Sigmoid colon (tissue), 7 donors: Measurements from ENCODE around the gene EPB41L3. TPM values are rescaled to one million over a fixed set of nuclear protein-coding genes. Genes with fewer than 3 reads are reported as not detected.

Experiments used
- DNase-seq: peaks from one replicate; pipeline ENCODE4 v3.0.0-alpha.2; 2019
- H3K27ac ChIP-seq, 4 donors: fragments of 200-600 bp; sonication (generic); one replicate each; pipeline ENCODE4 v1.5.1; 2016 to 2019; ENCODE audit warnings: mild to moderate bottlenecking in 1 of 4
- H3K27me3 ChIP-seq, 3 donors: fragments of 200-600 bp; sonication (generic); one replicate each; pipeline ENCODE4 v1.5.1; 2019; ENCODE audit warnings: mild to moderate bottlenecking in 1 of 3
- H3K36me3 ChIP-seq, 4 donors: fragments of 200-600 bp; sonication (generic); one replicate each; pipeline ENCODE4 v1.5.1; 2016 to 2019
- H3K4me1 ChIP-seq, 4 donors: fragments of 200-600 bp; sonication (generic); one replicate each; pipeline ENCODE4 v1.5.1; 2017 to 2019
- H3K4me3 ChIP-seq, 4 donors: fragments of 200-600 bp; sonication (generic); one replicate each; pipeline ENCODE4 v1.5.1; 2017 to 2019; ENCODE audit warnings: mild to moderate bottlenecking in 2 of 4, moderate library complexity in 1 of 4
- H3K9me3 ChIP-seq, 4 donors: fragments of 200-600 bp in 3 of 4; sonication (generic) in 3 of 4; one replicate each; pipeline versions ENCODE4 v1.5.1 to v1.6.1; 2013 to 2019
- CTCF ChIP-seq, 4 experiments: fragments of 450-650 bp in 3 of 4; fragments of 200-600 bp in 1 of 4; IDR thresholded peaks; one replicate each; pipeline ENCODE4 v1.5.1; 2016 to 2019; ENCODE audit warnings: antibody characterized with exemption in 4 of 4, mild to moderate bottlenecking in 3 of 4, moderate library complexity in 2 of 4
- EP300 ChIP-seq, 4 donors: sonication (generic); formaldehyde crosslinking; IDR thresholded peaks; one replicate each; pipeline ENCODE4 v1.6.1; 2017; ENCODE audit warnings: antibody characterized with exemption in 4 of 4
- POLR2A ChIP-seq, 2 donors: fragments of 450-650 bp; IDR thresholded peaks; one replicate each; pipeline ENCODE4 v1.6.1; 2016; ENCODE audit warnings: antibody characterized with exemption in 2 of 2, mild to moderate bottlenecking in 2 of 2, moderate library complexity in 2 of 2
- POLR2AphosphoS5 ChIP-seq, 4 donors: sonication (generic); formaldehyde crosslinking; IDR thresholded peaks; one replicate each; pipeline ENCODE4 v1.6.1; 2017; ENCODE audit warnings: antibody characterized with exemption in 4 of 4
- WGBS, 2 donors: extraction: QIAGEN DNeasy Blood & Tissue Kit; methylation state at CpG; one replicate each; pipeline ENCODE4 v1.1.7; 2013; 5-methylcytosine and 5-hydroxymethylcytosine counted together
- intact Hi-C: fragments of 100-400 bp; cut with DNase I; formaldehyde crosslinking; loops from one replicate; pipeline ENCODE4 v1.15.1; 2023
- polyA plus RNA-seq, 3 donors: library from polyadenylated mRNA; stranded (reverse); fragments of 200-250 nt; gene quantifications; one replicate each; pipeline ENCODE4 v1.2.3, GENCODE V29; 2013
- total RNA-seq, 4 donors: library from RNA; depleted of rRNA; stranded (reverse); fragments of >200 nt; gene quantifications; one replicate each; pipeline ENCODE4 v1.1.0, GENCODE V29; 2016
- donor health status: healthy with polysubstance abuse.
- donor health status: Bipolar disorder and iron deficiency.
- donor health status: healthy.

Gene EPB41L3
- total and polyA plus RNA-seq, 7 donors: 26.1 to 156 (median 78.8) TPM

- no peak for DNase-seq
- TF ChIP-seq CTCF (IDR thresholded peaks at IDR 0.05): no peak
- TF ChIP-seq POLR2A (IDR thresholded peaks at IDR 0.05): no peak
- Histone ChIP-seq H3K9me3 (no peaks in the 10 kb centered on the region), H3K27ac (peak overlapping the region; percentile 23 to 62 (median 53)), H3K27me3 (no peaks in the 10 kb centered on the region), H3K4me1 (peaks cover 0 to 80% (median 24%) of the 10 kb centered on the region in 4 donors), H3K36me3 (no peaks in the 10 kb centered on the region), H3K4me3 (no peak overlapping the region)
- WGBS, 2 donors: 80 to 85% methylated on average over 13 of the region's 13 CpGs
- intact Hi-C loops: no loop called here
Measured at GRCh38 chr18:5518899-5519371, 24.9 kb downstream of the EPB41L3 start.

GRCh38 chr18:5518179-5518770 lies 25.5 kb downstream of the EPB41L3 start:
- Histone ChIP-seq H3K4me1 (peaks cover 0 to 86% (median 24%) of the 10 kb centered on the region in 4 donors), H3K4me3 (no peak overlapping the region), H3K27me3 (no peaks in the 10 kb centered on the region), H3K9me3 (no peaks in the 10 kb centered on the region), H3K27ac (peak overlapping the region; percentile 23 to 62 (median 50)), H3K36me3 (no peaks in the 10 kb centered on the region)
- intact Hi-C loops: no loop called here
- no peak for TF ChIP-seq EP300 (IDR thresholded peaks at IDR 0.05)
- no peak for TF ChIP-seq CTCF (IDR thresholded peaks at IDR 0.05)
- TF ChIP-seq POLR2AphosphoS5 (IDR thresholded peaks at IDR 0.05): no peak
- no peak for TF ChIP-seq POLR2A (IDR thresholded peaks at IDR 0.05)
- 81 to 85% methylated on average over 10 of the region's 10 CpGs for WGBS, 2 donors
- no peak for DNase-seq

- 83 to 90% methylated on average over 6 of the region's 6 CpGs for WGBS, 2 donors
- peak overlapping the region in 1 of 4 donors; percentile 62 for H3K27ac ChIP-seq
Measured at GRCh38 chr18:5516841-5517240, 27.0 kb downstream of the EPB41L3 start.

GRCh38 chr18:5515011-5515784 lies 28.6 kb downstream of the EPB41L3 start:
- intact Hi-C loops: no loop called here
- 49 to 69% methylated on average over 3 of the region's 3 CpGs for WGBS, 2 donors
- Histone ChIP-seq H3K36me3 (no peaks in the 10 kb centered on the region), H3K4me3 (no peak overlapping the region), H3K9me3 (no peaks in the 10 kb centered on the region), H3K27ac (peak overlapping the region in 2 of 4 donors; percentile 62 to 65), H3K4me1 (peaks cover 0 to 92% (median 22%) of the 10 kb centered on the region in 4 donors), H3K27me3 (no peaks in the 10 kb centered on the region)
- DNase-seq: no peak
- no peak for TF ChIP-seq EP300 (IDR thresholded peaks at IDR 0.05)
- TF ChIP-seq CTCF (IDR thresholded peaks at IDR 0.05): no peak
- TF ChIP-seq POLR2AphosphoS5 (IDR thresholded peaks at IDR 0.05): no peak
- no peak for TF ChIP-seq POLR2A (IDR thresholded peaks at IDR 0.05)

More at GRCh38 chr18:5516841-5517240, 27.0 kb downstream of the EPB41L3 start:
- Histone ChIP-seq H3K4me3 (no peak overlapping the region), H3K27me3 (no peaks in the 10 kb centered on the region), H3K9me3 (no peaks in the 10 kb centered on the region), H3K4me1 (peaks cover 0 to 97% (median 24%) of the 10 kb centered on the region in 4 donors), H3K36me3 (no peaks in the 10 kb centered on the region)
- intact Hi-C loops: no loop called here
- DNase-seq: no peak
- no peak for TF ChIP-seq EP300 (IDR thresholded peaks at IDR 0.05)
- TF ChIP-seq POLR2A (IDR thresholded peaks at IDR 0.05): no peak
- no peak for TF ChIP-seq CTCF (IDR thresholded peaks at IDR 0.05)
- TF ChIP-seq POLR2AphosphoS5 (IDR thresholded peaks at IDR 0.05): no peak
